ENCODE results near the gene FAM110A. TPM values are rescaled to one million over a fixed set of nuclear protein-coding genes. Genes with fewer than 3 reads are reported as not detected.
A peak's percentile ranks its signal among the peaks of the same experiment; 100 is the strongest.

The FAM110A gene
- total and polyA plus RNA-seq, 7 donors, result 0.55 to 10.7 (median 2.5) TPM

GRCh38 chr20:829551-829950 is 4.0 kb upstream of the FAM110A start:
- H3K36me3 ChIP-seq, result no peaks in the 10 kb centered on the region
- TF ChIP-seq POLR2AphosphoS5 (IDR thresholded peaks at IDR 0.05) (no peak), POLR2A (IDR thresholded peaks at IDR 0.05) (no peak)
- H3K27ac ChIP-seq, result no peak overlapping the region
- peak; percentile 12 for DNase-seq
- H3K9me3 ChIP-seq, result no peaks in the 10 kb centered on the region
- H3K4me1 ChIP-seq, result peaks cover 0 to 15% (median 9%) of the 10 kb centered on the region in 4 donors
- H3K4me3 ChIP-seq, result no peak overlapping the region
- H3K27me3 ChIP-seq, result no peaks in the 10 kb centered on the region
- 93 to 95% methylated on average over 2 of the region's 2 CpGs for WGBS, 2 donors
- intact Hi-C loops (cut with DNase I), result no loop called here

DNA sequence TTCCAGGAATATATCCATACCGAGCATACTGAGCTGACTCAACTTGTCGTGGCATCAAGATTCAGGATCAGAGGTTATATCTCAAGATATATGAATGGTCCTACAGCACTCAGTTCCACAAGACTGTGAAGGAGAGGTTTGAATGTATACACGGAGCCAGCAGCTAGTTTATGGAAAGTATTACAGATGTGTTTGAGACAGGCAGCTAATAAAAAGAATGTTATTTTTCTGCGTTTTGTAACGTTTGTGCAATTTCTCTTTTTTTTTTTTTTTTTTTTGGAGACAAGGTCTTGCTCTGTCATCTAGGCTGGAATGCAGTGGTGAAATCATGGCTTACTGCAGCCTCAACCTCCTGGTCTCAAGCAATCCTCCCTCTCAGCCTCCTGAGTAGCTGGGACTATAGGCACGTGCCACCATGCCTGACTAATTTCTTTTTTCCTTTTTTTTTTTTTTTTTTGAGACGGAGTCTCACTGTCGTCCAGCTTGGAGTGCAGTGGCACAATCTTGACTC is 3.4 kb upstream of the FAM110A start:
- H3K4me3 ChIP-seq, result no peak overlapping the region
- H3K4me1 ChIP-seq, result peaks cover 0 to 19% (median 11%) of the 10 kb centered on the region in 4 donors
- no peak overlapping the region for H3K27ac ChIP-seq
- intact Hi-C loops (cut with DNase I), result loop anchor here (5.0 to 10.0 kb wide), 2 partner anchors 173 to 285 kb away; partner anchors contain the start of gene PSMF1
- no peaks in the 10 kb centered on the region for H3K9me3 ChIP-seq
- 80 to 82% methylated on average over 8 of the region's 8 CpGs for whole genome bisulfite sequencing, 2 donors
- H3K27me3 ChIP-seq, result no peaks in the 10 kb centered on the region
- DNase-seq, result peak; percentile 19
- TF ChIP-seq POLR2A (IDR thresholded peaks at IDR 0.05) (no peak), EP300 (IDR thresholded peaks at IDR 0.05) (no peak), CTCF (IDR thresholded peaks at IDR 0.05) (no peak), POLR2AphosphoS5 (IDR thresholded peaks at IDR 0.05) (no peak)
- H3K36me3 ChIP-seq, result no peaks in the 10 kb centered on the region

DNA sequence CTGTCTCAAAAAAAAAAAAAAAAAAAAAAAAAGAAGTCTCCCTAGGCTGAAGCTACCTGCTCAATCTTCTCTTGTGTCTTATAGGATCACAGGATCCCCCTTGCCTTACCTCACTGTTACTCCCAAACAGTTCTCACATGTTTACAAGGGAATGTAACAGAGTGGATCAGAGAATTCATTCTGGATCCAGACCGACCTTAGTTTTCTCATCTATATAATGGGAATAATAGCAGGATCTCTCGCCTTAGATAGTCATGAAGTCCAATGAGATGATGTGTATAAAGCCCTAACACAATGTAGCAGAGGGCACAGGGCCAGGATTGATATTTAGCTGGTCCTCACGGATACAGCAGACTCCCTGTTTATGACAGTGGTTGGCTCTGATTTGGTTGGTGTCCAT is 2.3 kb upstream of the FAM110A start:
- intact Hi-C loops (cut with DNase I), result loop anchor here (5.0 to 10.0 kb wide), 2 partner anchors 174 to 284 kb away; partner anchors contain the start of gene PSMF1
- Histone ChIP-seq H3K4me3 (no peak overlapping the region), H3K4me1 (peaks cover 0 to 19% (median 11%) of the 10 kb centered on the region in 4 donors), H3K36me3 (no peaks in the 10 kb centered on the region), H3K9me3 (no peaks in the 10 kb centered on the region), H3K27ac (no peak overlapping the region), H3K27me3 (no peaks in the 10 kb centered on the region)
- TF ChIP-seq POLR2AphosphoS5 (IDR thresholded peaks at IDR 0.05), result no peak
- no peak for TF ChIP-seq EP300 (IDR thresholded peaks at IDR 0.05)
- TF ChIP-seq CTCF (IDR thresholded peaks at IDR 0.05), result no peak
- no peak for TF ChIP-seq POLR2A (IDR thresholded peaks at IDR 0.05)
- DNase-seq, result peak; percentile 17
- 87 to 88% methylated on average over 3 of the region's 3 CpGs for WGBS, 2 donors

DNA sequence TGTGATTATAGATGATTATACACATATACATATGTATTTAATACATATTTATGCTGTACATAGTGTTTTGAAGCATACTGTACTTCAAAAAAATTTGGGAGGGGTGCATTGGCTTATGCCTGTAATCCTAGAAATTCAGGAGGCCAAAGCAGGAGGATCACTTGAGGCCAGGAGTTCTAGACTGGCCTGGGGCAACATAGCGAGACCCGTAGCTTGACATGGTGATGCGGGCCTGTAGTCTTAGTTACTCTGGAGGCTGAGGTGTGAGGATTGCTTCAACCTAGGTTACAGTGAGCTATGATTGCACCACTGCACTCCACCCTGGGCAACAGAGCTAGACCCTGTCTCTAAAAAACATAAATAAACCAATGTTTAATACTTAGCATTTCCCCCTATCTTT is 1.6 kb upstream of the FAM110A start:
- intact Hi-C loops (cut with DNase I), result loop anchor here (5.0 to 10.0 kb wide), 2 partner anchors 175 to 283 kb away; partner anchors contain the start of gene PSMF1

GRCh38 chr20:833121-833449 is 430 bp upstream of the FAM110A start:
- TF ChIP-seq POLR2A (IDR thresholded peaks at IDR 0.05) (no peak), CTCF (IDR thresholded peaks at IDR 0.05) (peak in 1 of 4 experiments; percentile 10)
- no peaks in the 10 kb centered on the region for H3K36me3 ChIP-seq
- H3K27ac ChIP-seq, result peak overlapping the region; percentile 59 to 79 (median 71)
- H3K4me1 ChIP-seq, result peaks cover 0 to 19% (median 11%) of the 10 kb centered on the region in 4 donors
- no peak for DNase-seq
- no peaks in the 10 kb centered on the region for H3K27me3 ChIP-seq
- intact Hi-C loops (cut with DNase I), result loop anchor here (5.0 to 10.0 kb wide), 2 partner anchors 176 to 282 kb away; partner anchors contain the start of gene PSMF1
- WGBS, 2 donors, result 11 to 13% methylated on average over 4 of the region's 4 CpGs
- no peaks in the 10 kb centered on the region for H3K9me3 ChIP-seq
- peak overlapping the region; percentile 57 to 91 (median 70) for H3K4me3 ChIP-seq

More for the DNA sequence above, 1.6 kb upstream of the FAM110A start:
- Histone ChIP-seq H3K27ac (no peak overlapping the region), H3K4me3 (no peak overlapping the region), H3K9me3 (no peaks in the 10 kb centered on the region), H3K36me3 (no peaks in the 10 kb centered on the region), H3K4me1 (peaks cover 0 to 19% (median 11%) of the 10 kb centered on the region in 4 donors), H3K27me3 (no peaks in the 10 kb centered on the region)
- peak; percentile 5 for DNase-seq
- no peak for TF ChIP-seq POLR2AphosphoS5 (IDR thresholded peaks at IDR 0.05)
- no peak for TF ChIP-seq CTCF (IDR thresholded peaks at IDR 0.05)
- no peak for TF ChIP-seq POLR2A (IDR thresholded peaks at IDR 0.05)
- TF ChIP-seq EP300 (IDR thresholded peaks at IDR 0.05), result no peak
- 96 to 99% methylated on average over 3 of the region's 3 CpGs for WGBS, 2 donors
